NCI-H748 treated with DMSO at 0.1 percent for 48 hours (cell line): ENCODE results near the gene IVNS1ABP.
"Not testable (repeated sequence)": the region's sequence is repeated elsewhere in the genome, so short reads cannot be mapped to it uniquely, and the experiment has no call there.

ENCODE experiments used
- DNase-seq: peaks from one replicate; lab custom pipeline; 2025; lab: John Stamatoyannopoulos, UW

Gene IVNS1ABP

GRCh38 chr1:185328255-185328654, 11.2 kb upstream of the IVNS1ABP start:
- DNase-seq = no peak

- DNase-seq = no peak
Measured at GRCh38 chr1:185325413-185325812, 8.4 kb upstream of the IVNS1ABP start.

GRCh38 chr1:185324118-185324517, 7.1 kb upstream of the IVNS1ABP start:
- no peak for DNase-seq

- no peak for DNase-seq
Measured at GRCh38 chr1:185322636-185323035, 5.6 kb upstream of the IVNS1ABP start.

- DNase-seq = not testable (repeated sequence)
Measured at GRCh38 chr1:185321653-185322221, 4.7 kb upstream of the IVNS1ABP start.

GRCh38 chr1:185321104-185321503, 4.1 kb upstream of the IVNS1ABP start:
- not testable (repeated sequence) for DNase-seq

GRCh38 chr1:185319139-185319475, 2.1 kb upstream of the IVNS1ABP start:
- no peak for DNase-seq

- no peak for DNase-seq
Measured at GRCh38 chr1:185318431-185319138, 1.5 kb upstream of the IVNS1ABP start.

GRCh38 chr1:185317886-185318310, 855 bp upstream of the IVNS1ABP start:
- DNase-seq = no peak

- DNase-seq = peak; percentile 53
Measured at GRCh38 chr1:185316163-185317033, 645 bp downstream of the IVNS1ABP start.

GRCh38 chr1:185315445-185316071, 1.5 kb downstream of the IVNS1ABP start:
- peak; percentile 30 for DNase-seq

GRCh38 chr1:185314411-185314810, 2.6 kb downstream of the IVNS1ABP start:
- DNase-seq = no peak

- no peak for DNase-seq
Measured at GRCh38 chr1:185312361-185313138, 4.5 kb downstream of the IVNS1ABP start.

GRCh38 chr1:185311589-185312225, 5.3 kb downstream of the IVNS1ABP start:
- no peak for DNase-seq

GRCh38 chr1:185309566-185309965, 7.5 kb downstream of the IVNS1ABP start:
- DNase-seq = no peak

GRCh38 chr1:185308126-185308525, 8.9 kb downstream of the IVNS1ABP start:
- no peak for DNase-seq

GRCh38 chr1:185305419-185305818, 11.6 kb downstream of the IVNS1ABP start:
- no peak for DNase-seq

- DNase-seq = no peak
Measured at GRCh38 chr1:185300152-185300551, 16.9 kb downstream of the IVNS1ABP start.

GRCh38 chr1:185297982-185298381, 19.1 kb downstream of the IVNS1ABP start:
- no peak for DNase-seq

- no peak for DNase-seq
Measured at GRCh38 chr1:185295091-185295490, 22.0 kb downstream of the IVNS1ABP start.

GRCh38 chr1:185293967-185294542, 23.0 kb downstream of the IVNS1ABP start:
- no peak for DNase-seq
